T-helper 1 cell treated with Interleukin-12 subunit alpha and Interleukin-12 subunit beta and Interleukin-4 antibody, amounts not matched to agents 30 μg/mL and 1 μg/mL, for 36 hours (primary cell): ENCODE data around the gene RAB3IL1.
"Not testable (repeated sequence)": the region's sequence is repeated elsewhere in the genome, so short reads cannot be mapped to it uniquely, and the experiment has no call there.

Experiments
- H3K27ac Mint-ChIP-seq: one replicate; pipeline ENCODE4 v1.8.0; 2021; ENCODE audit warnings: mild to moderate bottlenecking, mixed read lengths
- H3K27me3 Mint-ChIP-seq: one replicate; pipeline ENCODE4 v1.8.0; 2021; ENCODE audit warnings: low read depth, mixed read lengths
- H3K36me3 Mint-ChIP-seq: one replicate; pipeline ENCODE4 v1.8.0; 2021; ENCODE audit warnings: low read depth, mixed read lengths
- H3K4me1 Mint-ChIP-seq: one replicate; pipeline ENCODE4 v1.8.0; 2021; ENCODE audit warnings: low read depth, mixed read lengths
- H3K4me3 Mint-ChIP-seq: one replicate; pipeline ENCODE4 v1.8.0; 2021; ENCODE audit warnings: mild to moderate bottlenecking, moderate library complexity, mixed read lengths
- H3K9me3 Mint-ChIP-seq: one replicate; pipeline ENCODE4 v1.8.0; 2021; ENCODE audit warnings: mixed read lengths

RAB3IL1 gene, protein sequence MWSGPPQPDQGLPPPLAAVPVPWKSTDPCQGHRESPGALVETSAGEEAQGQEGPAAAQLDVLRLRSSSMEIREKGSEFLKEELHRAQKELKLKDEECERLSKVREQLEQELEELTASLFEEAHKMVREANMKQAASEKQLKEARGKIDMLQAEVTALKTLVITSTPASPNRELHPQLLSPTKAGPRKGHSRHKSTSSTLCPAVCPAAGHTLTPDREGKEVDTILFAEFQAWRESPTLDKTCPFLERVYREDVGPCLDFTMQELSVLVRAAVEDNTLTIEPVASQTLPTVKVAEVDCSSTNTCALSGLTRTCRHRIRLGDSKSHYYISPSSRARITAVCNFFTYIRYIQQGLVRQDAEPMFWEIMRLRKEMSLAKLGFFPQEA

DNA sequence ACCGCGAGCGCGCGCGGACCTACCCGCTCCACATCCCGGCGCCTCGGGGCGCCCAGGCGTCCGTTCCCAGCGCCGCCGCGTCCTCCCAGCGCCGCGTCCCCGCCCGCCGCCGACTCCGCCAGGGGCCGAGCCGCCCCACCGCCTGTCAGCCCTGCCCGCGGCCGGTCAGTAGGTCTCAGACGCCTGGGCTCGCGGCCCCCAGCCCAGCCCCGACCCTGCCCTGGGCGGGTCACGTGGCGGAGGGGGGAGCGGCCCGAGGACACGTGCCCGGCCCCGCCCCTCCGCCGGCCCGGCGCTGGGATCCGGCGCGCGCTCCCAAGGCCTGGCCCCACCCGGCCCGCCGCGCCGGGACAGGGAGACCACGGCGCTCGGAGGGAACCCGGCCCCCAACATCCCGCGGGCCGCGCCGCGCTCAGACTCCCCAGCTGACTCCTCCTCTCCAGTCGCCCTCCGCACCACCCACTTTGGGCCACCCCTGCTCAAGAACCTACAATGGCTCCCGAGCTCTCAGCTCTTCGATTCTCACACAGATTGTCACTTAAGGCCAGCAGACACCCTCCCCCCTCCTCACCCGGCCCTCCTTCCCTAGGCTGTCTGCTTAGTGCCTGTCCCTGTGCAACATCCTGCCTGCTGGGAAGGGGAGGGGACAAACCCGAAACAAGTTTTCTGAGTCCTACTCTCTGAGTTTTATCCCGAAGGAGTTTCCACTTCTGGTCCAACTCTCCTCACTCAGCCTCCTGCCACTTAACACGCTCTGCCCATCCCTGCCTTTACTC lies at the start of gene RAB3IL1:
Gene RAB3IL1, minus strand, starts transcription at position 233 of the 776 bp plus-strand sequence. Its CDS starts 199 bp downstream, at position 34.
- H3K36me3 Mint-ChIP-seq = peaks cover 5% of the 10 kb centered on the region
- peaks cover 57% of the 10 kb centered on the region for H3K27me3 Mint-ChIP-seq
- peaks cover 9% of the 10 kb centered on the region for H3K4me1 Mint-ChIP-seq
- H3K9me3 Mint-ChIP-seq = no peaks in the 10 kb centered on the region
- H3K4me3 Mint-ChIP-seq = peak within 1 kb of the TSS; percentile 85
- H3K27ac Mint-ChIP-seq = no peak within 1 kb of the TSS

DNA sequence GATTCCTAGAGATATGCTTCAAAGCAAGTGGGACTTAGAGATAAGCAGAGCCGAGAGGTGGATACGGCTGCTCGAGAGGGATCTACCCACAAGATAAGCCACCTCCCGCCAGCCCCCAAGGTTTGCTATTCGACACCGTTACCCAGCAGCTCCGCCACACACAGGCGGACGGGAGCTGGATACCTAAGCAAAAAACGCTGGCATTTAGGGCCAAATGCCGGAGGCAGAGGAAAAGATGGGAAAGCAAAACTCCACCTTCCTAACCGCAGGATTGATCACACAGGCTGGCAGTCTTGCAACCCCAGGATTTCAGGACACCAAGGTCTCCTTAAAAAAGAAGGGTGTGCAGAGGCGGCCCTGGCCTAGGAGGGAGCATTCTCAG lies 49.4 kb upstream of the RAB3IL1 start:
- Mint-ChIP-seq H3K36me3 (peaks cover 39% of the 10 kb centered on the region), H3K4me3 (peak overlapping the region; percentile 92), H3K4me1 (peaks cover 50% of the 10 kb centered on the region), H3K27me3 (no peaks in the 10 kb centered on the region), H3K9me3 (no peaks in the 10 kb centered on the region), H3K27ac (peak overlapping the region; percentile 89)

- H3K27ac Mint-ChIP-seq, H3K9me3 Mint-ChIP-seq, H3K27me3 Mint-ChIP-seq: not testable (repeated sequence)
- Mint-ChIP-seq H3K36me3 (peaks cover 40% of the 10 kb centered on the region), H3K4me1 (peaks cover 37% of the 10 kb centered on the region), H3K4me3 (peak overlapping the region; percentile 92)
Observed at GRCh38 chr11:61964666-61965271, 47.4 kb upstream of the RAB3IL1 start.

DNA sequence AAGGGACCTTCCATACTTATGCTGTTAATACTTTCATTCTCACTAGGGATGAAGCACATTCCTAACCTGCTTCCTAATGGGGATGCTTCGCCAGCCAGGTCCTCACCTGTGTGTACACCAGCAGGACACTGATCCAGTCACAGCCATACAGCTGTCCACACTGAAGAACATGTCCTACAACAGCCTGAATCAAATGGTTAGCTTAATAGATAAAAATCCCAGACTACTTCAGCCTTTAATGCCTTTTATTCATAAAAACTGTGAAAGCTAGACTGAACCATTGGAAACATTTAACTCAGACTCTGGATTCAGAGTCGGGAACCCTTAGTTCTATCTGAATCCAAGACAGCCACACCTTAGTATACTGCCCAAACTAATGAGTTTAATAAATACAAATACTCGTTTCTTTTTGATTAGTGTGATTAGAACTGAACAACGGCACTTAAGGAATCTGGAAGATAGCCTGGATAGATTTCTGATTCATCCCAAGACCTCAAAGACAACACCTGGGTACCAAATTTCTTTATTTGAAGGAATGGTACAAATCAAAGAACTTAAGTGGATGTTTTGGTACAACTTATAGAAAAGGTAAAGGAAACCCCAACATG lies 46.8 kb upstream of the RAB3IL1 start:
- Mint-ChIP-seq H3K4me3 (no peak overlapping the region), H3K9me3 (no peaks in the 10 kb centered on the region), H3K27ac (no peak overlapping the region), H3K4me1 (peaks cover 33% of the 10 kb centered on the region), H3K36me3 (peaks cover 40% of the 10 kb centered on the region), H3K27me3 (peaks cover under 1% of the 10 kb centered on the region)

GRCh38 chr11:61963282-61964057 lies 46.1 kb upstream of the RAB3IL1 start:
- Mint-ChIP-seq H3K9me3 (no peaks in the 10 kb centered on the region), H3K4me1 (peaks cover 30% of the 10 kb centered on the region), H3K4me3 (peak overlapping the region; percentile 59), H3K27ac (peak overlapping the region; percentile 37), H3K27me3 (peaks cover 3% of the 10 kb centered on the region), H3K36me3 (peaks cover 40% of the 10 kb centered on the region)

- H3K27me3 Mint-ChIP-seq = peaks cover 3% of the 10 kb centered on the region
- H3K27ac Mint-ChIP-seq = peak overlapping the region; percentile 37
- peaks cover 40% of the 10 kb centered on the region for H3K36me3 Mint-ChIP-seq
- no peaks in the 10 kb centered on the region for H3K9me3 Mint-ChIP-seq
- H3K4me1 Mint-ChIP-seq = peaks cover 26% of the 10 kb centered on the region
- no peak overlapping the region for H3K4me3 Mint-ChIP-seq
Observed at GRCh38 chr11:61963016-61963281, 45.6 kb upstream of the RAB3IL1 start.

- Mint-ChIP-seq H3K27ac (no peak overlapping the region), H3K4me3 (no peak overlapping the region), H3K4me1 (peaks cover 26% of the 10 kb centered on the region), H3K36me3 (peaks cover 40% of the 10 kb centered on the region), H3K27me3 (peaks cover 3% of the 10 kb centered on the region), H3K9me3 (no peaks in the 10 kb centered on the region)
Observed at GRCh38 chr11:61962213-61963015, 45.0 kb upstream of the RAB3IL1 start.

DNA sequence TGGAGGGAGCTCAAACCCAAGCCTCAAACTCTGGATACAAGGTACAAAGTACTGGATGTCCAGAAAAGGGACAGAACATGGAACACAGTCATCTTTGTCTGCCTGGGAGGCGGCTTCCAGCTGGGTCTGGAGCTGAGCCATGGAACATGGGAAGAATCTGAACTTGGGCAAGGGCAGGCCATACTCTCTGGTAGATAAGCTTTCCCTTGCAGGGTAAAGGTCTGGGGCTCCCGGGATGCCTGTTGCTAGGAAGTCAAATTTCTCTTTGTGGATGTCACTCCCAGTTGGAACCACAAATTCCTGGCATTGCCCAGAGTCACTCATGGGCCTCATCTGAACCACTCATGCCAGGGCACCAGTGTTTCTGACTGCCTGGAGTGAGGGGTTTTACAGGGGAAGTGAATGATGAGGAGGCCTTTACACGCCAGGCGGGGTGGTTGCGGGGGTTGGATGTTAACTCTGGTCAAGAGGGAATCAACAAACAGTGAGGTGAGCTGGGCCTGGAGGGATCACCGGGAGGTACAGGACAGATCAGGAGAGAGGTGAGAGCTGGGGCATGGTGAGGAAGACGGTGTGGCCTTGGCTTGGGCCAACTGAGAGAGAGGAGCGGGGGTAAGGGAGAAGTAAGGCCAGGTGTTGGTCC lies 44.3 kb upstream of the RAB3IL1 start:
- Mint-ChIP-seq H3K4me3 (no peak overlapping the region), H3K9me3 (no peaks in the 10 kb centered on the region), H3K27me3 (peaks cover 4% of the 10 kb centered on the region), H3K36me3 (peaks cover 39% of the 10 kb centered on the region), H3K27ac (peak overlapping the region; percentile 50), H3K4me1 (peaks cover 26% of the 10 kb centered on the region)

- H3K27me3 Mint-ChIP-seq = peaks cover 16% of the 10 kb centered on the region
- peaks cover 25% of the 10 kb centered on the region for H3K4me1 Mint-ChIP-seq
- no peak overlapping the region for H3K27ac Mint-ChIP-seq
- H3K9me3 Mint-ChIP-seq = no peaks in the 10 kb centered on the region
- no peak overlapping the region for H3K4me3 Mint-ChIP-seq
- peaks cover 30% of the 10 kb centered on the region for H3K36me3 Mint-ChIP-seq
Observed at GRCh38 chr11:61960532-61960931, 43.2 kb upstream of the RAB3IL1 start.

DNA sequence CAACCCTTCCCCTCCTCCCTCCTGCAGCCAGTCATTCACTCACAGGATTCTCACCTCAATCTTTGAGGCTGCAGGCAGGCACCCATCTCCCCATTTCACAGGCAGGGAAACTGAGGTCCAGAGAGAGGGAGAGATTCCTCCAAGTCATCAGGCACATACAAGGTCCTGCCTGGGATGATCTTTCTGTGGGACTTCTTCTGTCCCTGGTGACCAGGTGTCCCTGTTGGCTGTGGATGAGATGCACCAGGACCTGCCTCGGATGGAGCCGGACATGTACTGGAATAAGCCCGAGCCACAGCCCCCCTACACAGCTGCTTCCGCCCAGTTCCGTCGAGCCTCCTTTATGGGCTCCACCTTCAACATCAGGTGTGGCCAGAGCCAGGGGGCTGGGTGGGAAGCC lies 42.3 kb upstream of the RAB3IL1 start:
- H3K4me1 Mint-ChIP-seq = peaks cover 19% of the 10 kb centered on the region
- H3K36me3 Mint-ChIP-seq = peaks cover 21% of the 10 kb centered on the region
- no peak overlapping the region for H3K4me3 Mint-ChIP-seq
- H3K27me3 Mint-ChIP-seq = peaks cover 16% of the 10 kb centered on the region
- no peaks in the 10 kb centered on the region for H3K9me3 Mint-ChIP-seq
- H3K27ac Mint-ChIP-seq = no peak overlapping the region

- Mint-ChIP-seq H3K4me3 (no peak overlapping the region), H3K27me3 (peaks cover 16% of the 10 kb centered on the region), H3K36me3 (peaks cover 16% of the 10 kb centered on the region), H3K9me3 (no peaks in the 10 kb centered on the region), H3K4me1 (peaks cover 13% of the 10 kb centered on the region), H3K27ac (no peak overlapping the region)
Observed at GRCh38 chr11:61959114-61959513, 41.7 kb upstream of the RAB3IL1 start.

GRCh38 chr11:61958590-61958989 lies 41.2 kb upstream of the RAB3IL1 start:
- H3K9me3 Mint-ChIP-seq = no peaks in the 10 kb centered on the region
- peaks cover 8% of the 10 kb centered on the region for H3K4me1 Mint-ChIP-seq
- H3K27ac Mint-ChIP-seq = no peak overlapping the region
- no peak overlapping the region for H3K4me3 Mint-ChIP-seq
- peaks cover 16% of the 10 kb centered on the region for H3K27me3 Mint-ChIP-seq
- peaks cover 10% of the 10 kb centered on the region for H3K36me3 Mint-ChIP-seq
